Gastroesophageal sphincter (tissue), 4 donors: ENCODE measurements around the gene DBF4B. TPM values are rescaled to one million over a fixed set of nuclear protein-coding genes. Genes with fewer than 3 reads are reported as not detected.

Source experiments
- ATAC-seq: fragments of 150-250 bp; one replicate; pipeline ENCODE4 v1.9.1; 2016; ENCODE audit warnings: mild to moderate bottlenecking, moderate library complexity
- H3K27ac ChIP-seq, 4 donors: fragments of 200-600 bp; sonication (generic) in 3 of 4; 1 replicate in 3 of 4; 2 replicates in 1 of 4; pipeline ENCODE4 v1.5.1; 2016 to 2019
- H3K27me3 ChIP-seq: fragments of 200-600 bp; sonication (generic); one replicate; pipeline ENCODE4 v1.5.1; 2019
- H3K36me3 ChIP-seq, 2 donors: fragments of 200-600 bp; sonication (generic); one replicate each; pipeline ENCODE4 v1.5.1; 2019; ENCODE audit warnings: control low read depth in 1 of 2
- H3K4me1 ChIP-seq, 3 donors: fragments of 200-600 bp; sonication (generic); 1 replicate in 2 of 3; 2 replicates in 1 of 3; pipeline ENCODE4 v1.5.1; 2016 to 2019; ENCODE audit warnings: control low read depth in 2 of 3
- H3K4me3 ChIP-seq, 2 donors: fragments of 200-600 bp; sonication (generic); one replicate each; pipeline ENCODE4 v1.5.1; 2019; ENCODE audit warnings: mild to moderate bottlenecking in 1 of 2, moderate library complexity in 1 of 2
- H3K9me3 ChIP-seq, 3 donors: fragments of 200-600 bp; sonication (generic); one replicate each; pipeline ENCODE4 v1.5.1; 2017 to 2019; ENCODE audit warnings: control low read depth in 2 of 3
- CTCF ChIP-seq, 4 experiments: fragments of 200-600 bp in 2 of 4; fragments of 450-650 bp in 2 of 4; sonication (generic) in 1 of 4; IDR thresholded peaks; one replicate each; pipeline ENCODE4 v1.5.1; 2017 to 2019; ENCODE audit warnings: antibody characterized with exemption in 4 of 4, mild to moderate bottlenecking in 2 of 4, moderate library complexity in 2 of 4
- EP300 ChIP-seq: sonication (generic); formaldehyde crosslinking; IDR thresholded peaks from one replicate; pipeline ENCODE4 v1.6.1; 2017; ENCODE audit warnings: antibody characterized with exemption, mild to moderate bottlenecking
- POLR2A ChIP-seq, 2 donors: fragments of 450-650 bp; IDR thresholded peaks; one replicate each; pipeline ENCODE4 v1.6.1; 2017; ENCODE audit warnings: antibody characterized with exemption in 2 of 2, mild to moderate bottlenecking in 2 of 2, moderate library complexity in 1 of 2
- POLR2AphosphoS5 ChIP-seq: sonication (generic); formaldehyde crosslinking; IDR thresholded peaks from one replicate; pipeline ENCODE4 v1.6.1; 2017; ENCODE audit warnings: antibody characterized with exemption
- WGBS, 2 donors: methylation state at CpG; one replicate each; pipeline ENCODE4 v1.1.5; 2018; ENCODE audit warnings: low coverage in 1 of 2; 5-methylcytosine and 5-hydroxymethylcytosine counted together
- total RNA-seq, 4 donors: library from RNA; depleted of rRNA; stranded (reverse); fragments of >200 nt; gene quantifications; one replicate each; pipeline ENCODE4 v1.1.0, GENCODE V29; 2016

The DBF4B gene
- total RNA-seq, 4 donors from 2014 or later, result 0.96 to 7.2 (median 3.9) TPM

GRCh38 chr17:44776628-44777393 is 68.3 kb downstream of the DBF4B start:
- Histone ChIP-seq H3K27ac (peak overlapping the region in 1 of 4 donors; percentile 82), H3K4me3 (peak overlapping the region in 1 of 2 donors; percentile 66)
- WGBS, 2 donors, result 60 to 70% methylated on average over 1 to 2 of the region's 19 CpGs

GRCh38 chr17:44777394-44778348 is 69.2 kb downstream of the DBF4B start:
- H3K27me3 ChIP-seq, result peaks cover 20% of the 10 kb centered on the region
- no peak overlapping the region for H3K27ac ChIP-seq
- no peak for ATAC-seq
- H3K9me3 ChIP-seq, result no peaks in the 10 kb centered on the region
- no peak overlapping the region for H3K4me3 ChIP-seq
- TF ChIP-seq EP300 (no peak), CTCF (IDR thresholded peaks at IDR 0.05) (no peak), POLR2A (IDR thresholded peaks at IDR 0.05) (no peak), POLR2AphosphoS5 (no peak)
- 88% methylated on average over 4 of the region's 20 CpGs; no CpG with 5 or more reads in 1 of the 2 donors for WGBS, 2 donors
- H3K36me3 ChIP-seq, result no peaks in the 10 kb centered on the region
- peaks cover 0 to 56% (median 16%) of the 10 kb centered on the region in 3 donors for H3K4me1 ChIP-seq

More at GRCh38 chr17:44776628-44777393, 68.3 kb downstream of the DBF4B start:
- Histone ChIP-seq H3K9me3 (no peaks in the 10 kb centered on the region), H3K4me1 (peaks cover 0 to 48% (median 16%) of the 10 kb centered on the region in 3 donors), H3K27me3 (peaks cover 28% of the 10 kb centered on the region), H3K36me3 (no peaks in the 10 kb centered on the region)
- ATAC-seq, result no peak
- TF ChIP-seq EP300 (no peak), CTCF (IDR thresholded peaks at IDR 0.05) (no peak), POLR2AphosphoS5 (no peak)

DNA sequence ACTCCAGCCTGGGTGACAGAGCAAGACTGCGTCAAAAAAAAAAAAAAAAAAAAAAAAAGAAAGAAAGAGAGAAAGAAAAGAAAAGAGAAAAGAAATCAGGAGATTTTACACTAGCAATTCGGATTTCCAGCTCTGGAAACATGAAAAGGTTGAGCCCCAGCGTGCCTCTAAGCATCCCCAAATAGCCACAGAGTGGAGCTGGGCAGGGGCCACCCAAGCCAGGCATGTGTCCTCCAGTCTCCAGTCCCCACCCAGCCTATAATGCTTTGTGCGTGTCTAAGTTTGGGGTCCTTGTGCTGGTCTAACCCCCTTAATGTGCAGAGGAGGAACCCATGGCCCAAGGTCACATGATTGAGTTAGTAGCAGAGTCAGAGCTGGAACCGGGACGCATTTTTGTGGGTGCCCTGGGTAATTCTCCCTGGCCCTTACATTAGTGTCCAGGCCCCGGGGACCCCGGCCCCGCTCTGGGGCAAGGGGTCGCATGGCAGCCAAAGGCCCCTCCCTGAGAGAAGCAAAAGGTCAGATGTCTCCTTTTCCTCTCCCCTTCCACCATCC is 70.3 kb downstream of the DBF4B start:
- no peaks in the 10 kb centered on the region for H3K36me3 ChIP-seq
- TF ChIP-seq POLR2AphosphoS5 (no peak), POLR2A (IDR thresholded peaks at IDR 0.05) (no peak), EP300 (no peak), CTCF (IDR thresholded peaks at IDR 0.05) (no peak)
- H3K27ac ChIP-seq, result peak overlapping the region in 2 of 4 donors; percentile 75 to 79
- ATAC-seq, result no peak
- H3K4me3 ChIP-seq, result peak overlapping the region in 1 of 2 donors; percentile 49
- H3K9me3 ChIP-seq, result no peaks in the 10 kb centered on the region
- WGBS, 2 donors, result 30 to 33% methylated on average over 1 to 7 of the region's 10 CpGs
- H3K27me3 ChIP-seq, result peaks cover 9% of the 10 kb centered on the region
- H3K4me1 ChIP-seq, result peaks cover 0 to 65% (median 16%) of the 10 kb centered on the region in 3 donors

GRCh38 chr17:44779211-44780025 is 71.0 kb downstream of the DBF4B start:
- Histone ChIP-seq H3K4me1 (peaks cover 0 to 64% (median 16%) of the 10 kb centered on the region in 3 donors), H3K36me3 (no peaks in the 10 kb centered on the region), H3K9me3 (no peaks in the 10 kb centered on the region), H3K4me3 (peak overlapping the region; percentile 26 to 49), H3K27ac (peak overlapping the region in 3 of 4 donors; percentile 69 to 79 (median 75)), H3K27me3 (peaks cover 2% of the 10 kb centered on the region)
- TF ChIP-seq CTCF (IDR thresholded peaks at IDR 0.05), result peak in 3 of 4 experiments; percentile 91 to 93 (median 92)
- no peak for TF ChIP-seq EP300
- peak; percentile 48 for TF ChIP-seq POLR2AphosphoS5
- 0 to 27% methylated on average over 9 to 18 of the region's 36 CpGs for WGBS, 2 donors
- peak; percentile 28 for ATAC-seq
